ENCODE measurements around the gene REPS1. TPM values are rescaled to one million over a fixed set of nuclear protein-coding genes. Genes with fewer than 3 reads are reported as not detected.
A peak's percentile ranks its signal among the peaks of the same experiment; 100 is the strongest.

REPS1 gene
- total and polyA plus RNA-seq, 4 donors: 56.1 to 107 (median 103) TPM

DNA sequence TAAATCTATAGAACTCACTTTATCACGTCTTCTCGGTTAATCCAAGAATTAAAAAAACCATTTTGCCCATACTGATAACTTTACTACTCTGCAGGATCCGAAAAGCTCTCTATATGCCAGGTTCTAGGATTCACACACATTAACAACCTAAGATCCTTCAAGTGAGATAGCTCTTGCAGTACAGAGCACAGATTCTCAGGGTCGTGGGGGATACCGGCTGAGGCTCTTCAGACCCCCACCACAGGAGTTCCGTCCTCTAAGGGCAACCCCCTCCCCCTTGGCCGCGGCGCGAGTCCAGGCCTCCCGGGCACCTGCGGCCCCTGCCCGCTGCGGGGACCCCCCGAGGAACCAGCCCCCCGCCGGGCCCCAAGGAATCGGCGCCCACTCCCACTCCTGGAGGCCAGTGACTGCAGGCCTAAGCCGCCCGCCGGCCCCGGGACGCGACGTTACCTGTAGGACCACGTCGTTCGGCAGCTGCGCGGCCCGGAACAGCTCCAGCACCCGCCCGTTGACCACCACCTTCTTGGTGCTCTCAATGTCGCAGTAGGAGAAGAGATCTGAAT is 892 bp downstream of the REPS1 start:
- peak in 2 of 6 donors; percentile 30 to 52 for DNase-seq (ENCODE audit: low read depth in 4 of 6, low spot score in 6 of 6)
- Histone ChIP-seq H3K4me3 (ENCODE audit: low read depth, low read length) (peak overlapping the region; percentile 71), H3K9me3 (ENCODE audit: control insufficient read depth, insufficient read depth, low read length) (no peaks in the 10 kb centered on the region), H3K36me3 (ENCODE audit: control insufficient read depth, insufficient read depth, low read length) (no peaks in the 10 kb centered on the region), H3K27ac (ENCODE audit: low read depth, low read length) (peak overlapping the region; percentile 54), H3K4me1 (ENCODE audit: control insufficient read depth, insufficient read depth, low read length) (peaks cover 11% of the 10 kb centered on the region), H3K27me3 (ENCODE audit: control insufficient read depth, insufficient read depth, low read length) (no peaks in the 10 kb centered on the region)
- WGBS (ENCODE audit: insufficient coverage): 0% methylated on average over 33 of the region's 35 CpGs

DNA sequence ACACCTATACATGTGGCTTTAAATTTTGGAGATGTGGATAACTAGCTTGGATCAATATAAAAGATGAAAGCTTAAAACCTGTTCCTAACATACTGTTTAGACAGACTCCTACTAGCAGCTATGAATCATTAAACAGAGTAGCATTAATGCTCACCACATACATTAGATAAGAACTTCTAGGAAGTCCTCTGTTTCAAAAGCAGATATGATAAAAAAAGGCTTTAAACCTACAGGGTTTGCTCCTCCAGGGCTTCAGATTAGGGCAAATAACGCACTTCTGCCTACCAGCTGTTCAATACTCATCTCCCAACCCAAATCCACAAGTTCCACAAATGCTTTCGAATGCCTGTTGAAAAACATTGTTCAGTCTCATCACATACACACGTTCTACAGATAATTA is 1.5 kb downstream of the REPS1 start:
- Histone ChIP-seq H3K9me3 (ENCODE audit: control insufficient read depth, insufficient read depth, low read length) (no peaks in the 10 kb centered on the region), H3K4me1 (ENCODE audit: control insufficient read depth, insufficient read depth, low read length) (peaks cover 11% of the 10 kb centered on the region), H3K27me3 (ENCODE audit: control insufficient read depth, insufficient read depth, low read length) (no peaks in the 10 kb centered on the region), H3K36me3 (ENCODE audit: control insufficient read depth, insufficient read depth, low read length) (no peaks in the 10 kb centered on the region), H3K27ac (ENCODE audit: low read depth, low read length) (no peak overlapping the region), H3K4me3 (ENCODE audit: low read depth, low read length) (peak overlapping the region; percentile 71)
- peak in 1 of 6 donors; percentile 27 for DNase-seq (ENCODE audit: low read depth in 4 of 6, low spot score in 6 of 6)
- 8% methylated on average over 3 of the region's 3 CpGs for WGBS (ENCODE audit: insufficient coverage)

DNA sequence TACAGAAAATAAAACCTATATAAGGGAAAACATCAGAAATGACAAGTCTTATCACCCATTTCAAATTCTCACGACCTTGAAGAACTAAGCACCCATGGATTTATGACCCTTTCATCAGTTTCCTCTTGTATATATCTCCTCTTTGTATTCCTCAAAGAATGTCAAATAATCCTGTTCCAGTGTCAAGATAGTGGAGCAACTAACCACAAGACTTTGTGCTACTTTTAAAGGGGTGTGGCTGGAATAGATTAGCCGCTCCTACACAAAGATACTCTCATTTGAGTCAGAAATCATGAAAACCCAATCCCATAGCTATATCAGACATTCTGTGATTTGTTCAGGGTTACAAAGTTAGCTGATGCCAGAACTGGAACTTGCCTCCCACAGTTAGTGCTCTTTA is 6.6 kb downstream of the REPS1 start:
- peaks cover 7% of the 10 kb centered on the region for H3K4me1 ChIP-seq (ENCODE audit: control insufficient read depth, insufficient read depth, low read length)
- no peak overlapping the region for H3K4me3 ChIP-seq (ENCODE audit: low read depth, low read length)
- H3K9me3 ChIP-seq (ENCODE audit: control insufficient read depth, insufficient read depth, low read length): no peaks in the 10 kb centered on the region
- H3K27me3 ChIP-seq (ENCODE audit: control insufficient read depth, insufficient read depth, low read length): no peaks in the 10 kb centered on the region
- no CpG with 5 or more reads among the region's 2 CpGs for WGBS (ENCODE audit: insufficient coverage)
- no peak for DNase-seq (ENCODE audit: low read depth in 4 of 6, low spot score in 6 of 6)
- H3K27ac ChIP-seq (ENCODE audit: low read depth, low read length): no peak overlapping the region
- no peaks in the 10 kb centered on the region for H3K36me3 ChIP-seq (ENCODE audit: control insufficient read depth, insufficient read depth, low read length)

- WGBS (ENCODE audit: insufficient coverage): 94% methylated on average over 4 of the region's 5 CpGs
- Histone ChIP-seq H3K9me3 (ENCODE audit: control insufficient read depth, insufficient read depth, low read length) (no peaks in the 10 kb centered on the region), H3K27ac (ENCODE audit: low read depth, low read length) (no peak overlapping the region), H3K4me1 (ENCODE audit: control insufficient read depth, insufficient read depth, low read length) (peaks cover 7% of the 10 kb centered on the region), H3K27me3 (ENCODE audit: control insufficient read depth, insufficient read depth, low read length) (no peaks in the 10 kb centered on the region), H3K4me3 (ENCODE audit: low read depth, low read length) (no peak overlapping the region), H3K36me3 (ENCODE audit: control insufficient read depth, insufficient read depth, low read length) (no peaks in the 10 kb centered on the region)
- no peak for DNase-seq (ENCODE audit: low read depth in 4 of 6, low spot score in 6 of 6)
These were observed 8.0 kb downstream of the REPS1 start for GRCh38 chr6:138979813-138980668.

- WGBS (ENCODE audit: insufficient coverage): 91% methylated on average over 2 of the region's 2 CpGs
- H3K9me3 ChIP-seq (ENCODE audit: control insufficient read depth, insufficient read depth, low read length): no peaks in the 10 kb centered on the region
- DNase-seq (ENCODE audit: low read depth in 4 of 6, low spot score in 6 of 6): no peak
- H3K27me3 ChIP-seq (ENCODE audit: control insufficient read depth, insufficient read depth, low read length): no peaks in the 10 kb centered on the region
- H3K27ac ChIP-seq (ENCODE audit: low read depth, low read length): no peak overlapping the region
- no peak overlapping the region for H3K4me3 ChIP-seq (ENCODE audit: low read depth, low read length)
- peaks cover 6% of the 10 kb centered on the region for H3K4me1 ChIP-seq (ENCODE audit: control insufficient read depth, insufficient read depth, low read length)
- no peaks in the 10 kb centered on the region for H3K36me3 ChIP-seq (ENCODE audit: control insufficient read depth, insufficient read depth, low read length)
These were observed 8.7 kb downstream of the REPS1 start for GRCh38 chr6:138979365-138979764.

DNA sequence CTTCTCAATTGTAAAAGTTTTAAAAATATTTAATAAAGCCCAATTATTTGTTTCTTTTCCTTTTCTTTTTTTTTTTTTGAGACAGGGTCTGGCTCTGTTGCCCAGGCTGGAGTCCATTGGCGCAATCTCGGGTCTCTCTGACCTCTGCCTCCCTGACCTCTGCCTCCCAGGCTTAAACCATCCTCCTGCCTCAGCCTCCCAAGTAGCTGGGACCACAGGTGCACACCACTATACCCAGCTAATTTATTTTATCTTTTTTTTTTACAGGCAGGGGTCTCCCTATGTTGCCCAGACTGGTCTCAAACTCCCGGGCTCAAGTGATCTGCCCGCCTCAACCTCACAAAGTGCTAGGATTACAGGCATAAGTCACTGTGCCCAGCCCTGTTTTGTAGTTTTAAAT is 9.8 kb downstream of the REPS1 start:
- Histone ChIP-seq H3K36me3 (ENCODE audit: control insufficient read depth, insufficient read depth, low read length) (no peaks in the 10 kb centered on the region), H3K9me3 (ENCODE audit: control insufficient read depth, insufficient read depth, low read length) (no peaks in the 10 kb centered on the region), H3K27me3 (ENCODE audit: control insufficient read depth, insufficient read depth, low read length) (no peaks in the 10 kb centered on the region), H3K4me1 (ENCODE audit: control insufficient read depth, insufficient read depth, low read length) (no peaks in the 10 kb centered on the region), H3K4me3 (ENCODE audit: low read depth, low read length) (no peak overlapping the region), H3K27ac (ENCODE audit: low read depth, low read length) (no peak overlapping the region)
- 80% methylated on average over 2 of the region's 4 CpGs for WGBS (ENCODE audit: insufficient coverage)
- DNase-seq (ENCODE audit: low read depth in 4 of 6, low spot score in 6 of 6): no peak

- WGBS (ENCODE audit: insufficient coverage): no CpG with 5 or more reads among the region's 1 CpG
- no peak overlapping the region for H3K27ac ChIP-seq (ENCODE audit: low read depth, low read length)
- H3K4me1 ChIP-seq (ENCODE audit: control insufficient read depth, insufficient read depth, low read length): no peaks in the 10 kb centered on the region
These were observed 10.3 kb downstream of the REPS1 start for GRCh38 chr6:138977646-138978167.

GRCh38 chr6:138977242-138977641 is 10.8 kb downstream of the REPS1 start:
- no CpG with 5 or more reads among the region's 2 CpGs for WGBS (ENCODE audit: insufficient coverage)

More at GRCh38 chr6:138977646-138978167, 10.3 kb downstream of the REPS1 start:
- DNase-seq (ENCODE audit: low read depth in 4 of 6, low spot score in 6 of 6): peak in 1 of 6 donors; percentile 38
- Histone ChIP-seq H3K27me3 (ENCODE audit: control insufficient read depth, insufficient read depth, low read length) (no peaks in the 10 kb centered on the region), H3K36me3 (ENCODE audit: control insufficient read depth, insufficient read depth, low read length) (no peaks in the 10 kb centered on the region), H3K4me3 (ENCODE audit: low read depth, low read length) (no peak overlapping the region), H3K9me3 (ENCODE audit: control insufficient read depth, insufficient read depth, low read length) (no peaks in the 10 kb centered on the region)

GRCh38 chr6:138975815-138976214 is 12.2 kb downstream of the REPS1 start:
- Histone ChIP-seq H3K4me3 (ENCODE audit: low read depth, low read length) (no peak overlapping the region), H3K36me3 (ENCODE audit: control insufficient read depth, insufficient read depth, low read length) (no peaks in the 10 kb centered on the region), H3K4me1 (ENCODE audit: control insufficient read depth, insufficient read depth, low read length) (no peaks in the 10 kb centered on the region), H3K27me3 (ENCODE audit: control insufficient read depth, insufficient read depth, low read length) (no peaks in the 10 kb centered on the region), H3K9me3 (ENCODE audit: control insufficient read depth, insufficient read depth, low read length) (no peaks in the 10 kb centered on the region), H3K27ac (ENCODE audit: low read depth, low read length) (no peak overlapping the region)
- no peak for DNase-seq (ENCODE audit: low read depth in 4 of 6, low spot score in 6 of 6)
- no CpG with 5 or more reads among the region's 4 CpGs for WGBS (ENCODE audit: insufficient coverage)

More at GRCh38 chr6:138977242-138977641, 10.8 kb downstream of the REPS1 start:
- Histone ChIP-seq H3K9me3 (ENCODE audit: control insufficient read depth, insufficient read depth, low read length) (no peaks in the 10 kb centered on the region), H3K4me3 (ENCODE audit: low read depth, low read length) (no peak overlapping the region), H3K27me3 (ENCODE audit: control insufficient read depth, insufficient read depth, low read length) (no peaks in the 10 kb centered on the region), H3K36me3 (ENCODE audit: control insufficient read depth, insufficient read depth, low read length) (no peaks in the 10 kb centered on the region), H3K27ac (ENCODE audit: low read depth, low read length) (no peak overlapping the region), H3K4me1 (ENCODE audit: control insufficient read depth, insufficient read depth, low read length) (no peaks in the 10 kb centered on the region)
- DNase-seq (ENCODE audit: low read depth in 4 of 6, low spot score in 6 of 6): no peak
